ENCODE measurements around the gene IARS2.

IARS2 gene

GRCh38 chr1:220129479-220130210 is 35.7 kb downstream of the IARS2 start:
- intact Hi-C loops (cut with DNase I; ENCODE audit: low total_unique reads) = no loop called here
- Histone ChIP-seq H3K4me3 (no peak overlapping the region), H3K27ac (no peak overlapping the region), H3K36me3 (peaks cover 30 to 78% (median 33%) of the 10 kb centered on the region in 3 donors), H3K4me1 (peaks cover 0 to 2% (median 0%) of the 10 kb centered on the region in 4 donors), H3K27me3 (no peaks in the 10 kb centered on the region), H3K9me3 (no peaks in the 10 kb centered on the region)
- DNase-seq = no peak
- TF ChIP-seq CTCF (IDR thresholded peaks at IDR 0.05) = no peak

DNA sequence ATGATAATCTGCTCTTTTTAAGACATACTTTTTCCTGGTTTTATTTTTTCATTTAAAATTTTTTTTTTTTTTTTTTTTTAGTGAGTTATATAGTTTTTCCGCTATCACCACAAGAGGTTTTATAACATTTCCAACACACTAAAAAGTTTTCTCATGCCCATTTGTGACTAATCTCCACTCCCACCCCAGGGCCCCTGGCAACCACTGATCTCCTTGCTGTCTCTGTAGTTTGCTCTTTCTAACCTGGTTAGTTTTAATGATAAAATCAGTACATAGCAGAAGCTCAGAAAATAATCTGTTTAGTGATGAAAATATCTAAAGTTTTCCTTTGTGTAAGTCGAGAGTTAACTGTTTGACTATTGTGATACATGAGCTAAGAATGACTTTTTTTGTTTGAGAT is 41.8 kb downstream of the IARS2 start:
- Histone ChIP-seq H3K36me3 (peaks cover 22 to 78% (median 28%) of the 10 kb centered on the region in 3 donors), H3K9me3 (no peaks in the 10 kb centered on the region), H3K27me3 (no peaks in the 10 kb centered on the region), H3K27ac (no peak overlapping the region), H3K4me3 (no peak overlapping the region), H3K4me1 (peaks cover 0 to 17% (median 6%) of the 10 kb centered on the region in 4 donors)
- intact Hi-C loops (cut with DNase I; ENCODE audit: low total_unique reads) = no loop called here
- no peak for DNase-seq
- TF ChIP-seq CTCF (IDR thresholded peaks at IDR 0.05) = no peak

DNA sequence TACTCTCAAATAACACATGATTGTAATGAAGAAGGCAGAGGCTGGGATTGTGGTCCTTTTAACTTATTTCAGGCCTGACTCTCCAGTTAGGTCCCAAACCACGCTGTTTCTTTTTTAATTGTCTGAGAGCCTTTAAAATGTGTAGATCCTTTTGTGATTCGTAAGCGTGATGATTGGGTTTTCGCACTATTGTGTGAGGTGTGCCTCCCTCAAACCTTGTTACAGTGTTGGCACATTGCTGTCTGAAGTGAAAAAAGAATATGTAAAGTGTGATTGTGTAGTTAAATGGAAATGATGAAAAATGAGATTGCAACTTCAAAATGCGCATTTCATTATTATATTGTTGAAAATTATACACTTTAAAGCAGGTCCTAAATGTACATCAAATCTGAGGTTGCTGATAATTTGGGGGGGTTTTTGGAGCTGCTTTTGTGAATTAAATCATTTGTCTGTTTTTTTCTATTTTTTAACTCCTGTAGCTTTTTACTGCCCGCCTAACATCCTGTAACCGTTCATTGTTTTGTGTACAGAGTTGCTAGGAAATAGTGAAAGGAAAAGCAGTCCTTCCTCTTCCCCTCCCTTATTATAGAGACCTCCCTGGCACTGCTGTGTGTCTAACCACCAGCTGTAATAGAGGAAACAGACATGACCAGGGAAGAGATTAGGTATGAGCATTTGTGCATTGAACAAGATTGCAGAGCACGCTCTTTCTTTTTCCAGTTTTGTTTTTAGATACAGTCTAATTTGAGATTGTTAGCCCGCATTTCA is 43.3 kb downstream of the IARS2 start:
- H3K27me3 ChIP-seq = no peaks in the 10 kb centered on the region
- no peak for DNase-seq
- peak overlapping the region; percentile 15 to 24 for H3K27ac ChIP-seq
- H3K4me1 ChIP-seq = peaks cover 0 to 17% (median 6%) of the 10 kb centered on the region in 4 donors
- intact Hi-C loops (cut with DNase I; ENCODE audit: low total_unique reads) = no loop called here
- peaks cover 28 to 84% (median 35%) of the 10 kb centered on the region in 3 donors for H3K36me3 ChIP-seq
- no peak for TF ChIP-seq CTCF (IDR thresholded peaks at IDR 0.05)
- no peaks in the 10 kb centered on the region for H3K9me3 ChIP-seq
- no peak overlapping the region for H3K4me3 ChIP-seq

DNA sequence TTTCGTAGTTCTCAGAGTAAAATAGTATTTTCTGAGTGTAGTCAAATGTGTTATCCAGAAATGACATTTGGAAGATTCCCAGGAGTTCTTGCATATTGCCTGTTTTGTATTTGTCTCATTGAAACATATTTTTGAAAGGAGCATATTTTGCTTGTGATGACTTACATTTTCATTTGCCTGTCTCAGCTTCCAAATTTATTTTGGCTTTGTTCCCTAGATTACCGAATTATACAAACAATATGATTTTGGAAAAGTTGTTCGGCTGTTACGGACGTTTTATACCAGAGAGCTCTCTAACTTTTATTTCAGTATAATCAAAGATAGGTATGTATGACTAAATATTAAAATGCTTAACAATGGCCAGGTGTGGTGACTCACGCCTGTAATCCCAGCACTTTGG is 46.0 kb downstream of the IARS2 start:
- H3K4me1 ChIP-seq = peaks cover 0 to 17% (median 6%) of the 10 kb centered on the region in 4 donors
- no peaks in the 10 kb centered on the region for H3K27me3 ChIP-seq
- no peaks in the 10 kb centered on the region for H3K9me3 ChIP-seq
- H3K27ac ChIP-seq = peak overlapping the region; percentile 50 to 69
- no peak for TF ChIP-seq CTCF (IDR thresholded peaks at IDR 0.05)
- H3K4me3 ChIP-seq = no peak overlapping the region
- intact Hi-C loops (cut with DNase I; ENCODE audit: low total_unique reads) = no loop called here
- H3K36me3 ChIP-seq = peaks cover 19 to 72% (median 32%) of the 10 kb centered on the region in 3 donors
- DNase-seq = no peak

- DNase-seq = no peak
- Histone ChIP-seq H3K4me3 (no peak overlapping the region), H3K27ac (no peak overlapping the region), H3K9me3 (no peaks in the 10 kb centered on the region), H3K36me3 (peaks cover 23 to 68% (median 50%) of the 10 kb centered on the region in 3 donors), H3K4me1 (peaks cover 0 to 14% (median 6%) of the 10 kb centered on the region in 4 donors), H3K27me3 (no peaks in the 10 kb centered on the region)
- no peak for TF ChIP-seq CTCF (IDR thresholded peaks at IDR 0.05)
- intact Hi-C loops (cut with DNase I; ENCODE audit: low total_unique reads) = no loop called here
These were observed 50.1 kb downstream of the IARS2 start for GRCh38 chr1:220144051-220144450.

All from tibial artery (tissue), 4 donors.